T-helper 1 cell treated with Interleukin-12 subunit alpha and Interleukin-12 subunit beta and Interleukin-4 antibody, amounts not matched to agents 30 μg/mL and 1 μg/mL, for 36 hours (primary cell): Measurements from ENCODE around the gene TRPC4AP.
A peak's percentile ranks its signal among the peaks of the same experiment; 100 is the strongest.
"Not testable (repeated sequence)": the region's sequence is repeated elsewhere in the genome, so short reads cannot be mapped to it uniquely, and the experiment has no call there.

Experiments used
- H3K27ac Mint-ChIP-seq: one replicate; pipeline ENCODE4 v1.8.0; 2021; ENCODE audit warnings: mild to moderate bottlenecking, mixed read lengths
- H3K27me3 Mint-ChIP-seq: one replicate; pipeline ENCODE4 v1.8.0; 2021; ENCODE audit warnings: low read depth, mixed read lengths
- H3K36me3 Mint-ChIP-seq: one replicate; pipeline ENCODE4 v1.8.0; 2021; ENCODE audit warnings: low read depth, mixed read lengths
- H3K4me1 Mint-ChIP-seq: one replicate; pipeline ENCODE4 v1.8.0; 2021; ENCODE audit warnings: low read depth, mixed read lengths
- H3K4me3 Mint-ChIP-seq: one replicate; pipeline ENCODE4 v1.8.0; 2021; ENCODE audit warnings: mild to moderate bottlenecking, moderate library complexity, mixed read lengths
- H3K9me3 Mint-ChIP-seq: one replicate; pipeline ENCODE4 v1.8.0; 2021; ENCODE audit warnings: mixed read lengths

TRPC4AP gene

DNA sequence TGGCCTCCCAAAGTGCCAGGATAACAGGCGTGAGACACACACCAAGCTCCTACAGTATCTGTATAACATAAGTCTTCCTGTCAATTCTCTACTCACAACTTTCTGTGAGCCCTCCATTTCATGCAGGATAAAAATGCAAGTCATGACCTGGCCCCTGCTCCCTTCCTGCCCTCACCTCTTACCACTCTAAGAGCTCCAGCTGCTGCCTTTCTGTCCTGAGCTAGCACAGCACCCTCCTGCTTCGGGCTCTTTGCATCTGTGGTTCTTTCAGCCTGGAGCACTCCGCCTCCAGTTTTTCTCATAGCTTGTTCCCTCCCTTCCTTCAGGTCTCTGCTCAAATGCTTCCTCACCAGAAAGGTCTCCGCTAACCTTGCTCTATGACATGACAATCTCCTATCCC lies 23.7 kb upstream of the TRPC4AP start:
- H3K4me3 Mint-ChIP-seq, result no peak overlapping the region

DNA sequence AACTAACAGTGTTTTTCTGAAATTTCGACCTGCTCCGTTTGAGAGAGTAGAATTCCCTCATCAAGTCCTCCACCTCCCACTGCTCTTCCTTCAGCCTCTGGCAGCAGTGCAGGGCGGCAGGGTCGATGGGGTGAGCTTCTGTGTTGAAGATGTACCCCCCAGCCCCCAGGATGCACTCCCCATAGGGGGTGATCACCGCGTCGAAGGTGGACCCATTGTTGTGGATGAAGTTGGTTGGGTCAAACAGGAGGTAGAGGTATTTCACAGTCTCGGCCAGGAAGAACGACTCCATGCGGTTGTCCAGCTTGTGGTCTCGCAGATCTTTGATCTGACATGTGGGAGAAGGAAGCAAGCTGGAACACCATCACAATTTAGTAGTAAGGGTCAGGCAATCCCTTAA lies 23.0 kb upstream of the TRPC4AP start:
- Mint-ChIP-seq H3K27ac (no peak overlapping the region), H3K9me3 (no peaks in the 10 kb centered on the region), H3K27me3 (no peaks in the 10 kb centered on the region), H3K36me3 (peaks cover 35% of the 10 kb centered on the region), H3K4me3 (no peak overlapping the region), H3K4me1 (peaks cover 3% of the 10 kb centered on the region)

More for the DNA sequence above, 23.7 kb upstream of the TRPC4AP start:
- peaks cover 34% of the 10 kb centered on the region for H3K36me3 Mint-ChIP-seq
- H3K27ac Mint-ChIP-seq, result no peak overlapping the region
- H3K27me3 Mint-ChIP-seq, result no peaks in the 10 kb centered on the region
- H3K4me1 Mint-ChIP-seq, result peaks cover under 1% of the 10 kb centered on the region
- no peaks in the 10 kb centered on the region for H3K9me3 Mint-ChIP-seq

DNA sequence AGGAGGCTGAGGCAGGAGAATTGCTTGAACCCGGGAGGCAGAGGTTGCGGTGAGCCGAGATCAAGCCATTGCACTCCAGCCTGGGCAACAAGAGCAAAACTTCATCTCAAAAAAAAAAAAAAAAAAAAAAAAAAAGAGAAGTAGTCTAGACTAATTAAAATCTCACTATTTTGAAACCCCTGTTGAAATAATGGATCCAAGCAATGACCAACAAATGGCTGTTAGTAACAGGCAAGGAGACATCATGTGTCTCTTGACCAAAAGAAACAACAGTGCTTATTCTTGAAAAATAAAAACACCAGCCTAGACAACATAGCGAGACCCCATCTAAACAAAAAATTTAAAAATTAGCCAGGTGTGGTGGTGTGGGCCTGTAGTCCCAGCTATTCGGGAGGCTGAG lies 19.7 kb upstream of the TRPC4AP start:
- not testable (repeated sequence) for H3K9me3 Mint-ChIP-seq, H3K27ac Mint-ChIP-seq, H3K4me1 Mint-ChIP-seq, H3K27me3 Mint-ChIP-seq, H3K4me3 Mint-ChIP-seq
- peaks cover 32% of the 10 kb centered on the region for H3K36me3 Mint-ChIP-seq

DNA sequence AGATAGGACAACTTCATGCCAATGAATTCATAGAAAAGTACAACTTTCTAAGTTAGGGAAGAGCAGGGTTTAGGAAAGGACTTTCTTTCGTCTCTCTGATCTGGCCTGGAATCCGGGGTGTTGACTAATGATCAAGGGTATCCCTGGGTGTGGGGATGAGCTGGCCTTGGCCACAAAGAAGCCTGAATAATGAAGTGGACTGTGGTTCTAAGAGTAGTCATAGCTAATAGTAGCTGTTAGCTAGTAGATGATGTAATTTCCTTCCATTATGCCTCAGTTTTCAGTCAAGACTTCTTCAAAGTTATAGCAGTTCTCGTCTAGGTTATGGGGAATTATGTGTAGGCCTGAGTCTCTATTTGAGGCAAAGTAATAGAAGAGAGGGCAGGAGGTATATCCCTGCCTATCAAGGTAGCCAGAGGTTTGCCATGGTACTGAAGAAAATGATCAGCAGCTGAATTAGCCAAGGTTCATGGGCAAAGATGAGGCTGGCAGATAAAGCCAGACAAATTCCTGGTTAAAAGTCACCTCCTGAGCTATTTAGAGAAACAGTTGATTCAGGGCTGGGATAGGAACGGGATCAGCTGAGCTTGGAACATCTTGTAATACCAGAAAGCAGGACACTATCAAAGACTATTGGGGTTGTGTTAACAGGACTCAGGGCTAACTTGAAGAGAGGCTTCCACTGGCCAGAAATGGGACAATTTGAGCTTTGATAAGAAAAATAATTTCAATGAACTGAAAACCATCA lies 18.7 kb upstream of the TRPC4AP start:
- Mint-ChIP-seq H3K9me3 (no peaks in the 10 kb centered on the region), H3K27me3 (peaks cover 2% of the 10 kb centered on the region), H3K4me3 (no peak overlapping the region), H3K4me1 (peaks cover 7% of the 10 kb centered on the region), H3K36me3 (peaks cover 29% of the 10 kb centered on the region), H3K27ac (no peak overlapping the region)

DNA sequence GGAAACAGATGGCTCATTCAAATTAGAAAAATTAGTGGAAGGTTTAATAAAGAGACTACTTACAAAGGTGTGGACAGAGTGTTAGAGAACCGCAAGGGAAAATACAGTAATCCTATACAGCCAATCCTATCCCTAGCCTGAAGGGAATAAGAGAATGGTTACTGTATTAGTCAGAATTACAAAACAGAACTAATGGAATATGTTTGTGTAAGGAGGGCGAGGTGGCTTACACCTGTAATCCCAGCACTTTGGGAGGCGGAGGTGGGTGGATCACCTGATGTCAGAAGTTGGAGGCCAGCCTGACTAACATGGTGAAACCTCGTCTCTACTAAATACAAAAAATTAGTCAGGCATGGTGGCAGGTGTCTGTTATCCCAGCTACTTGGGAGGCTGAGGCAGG lies 16.3 kb upstream of the TRPC4AP start:
- peaks cover 7% of the 10 kb centered on the region for H3K4me1 Mint-ChIP-seq
- no peaks in the 10 kb centered on the region for H3K9me3 Mint-ChIP-seq
- peaks cover 13% of the 10 kb centered on the region for H3K36me3 Mint-ChIP-seq
- peaks cover 5% of the 10 kb centered on the region for H3K27me3 Mint-ChIP-seq
- H3K4me3 Mint-ChIP-seq, result no peak overlapping the region
- no peak overlapping the region for H3K27ac Mint-ChIP-seq

DNA sequence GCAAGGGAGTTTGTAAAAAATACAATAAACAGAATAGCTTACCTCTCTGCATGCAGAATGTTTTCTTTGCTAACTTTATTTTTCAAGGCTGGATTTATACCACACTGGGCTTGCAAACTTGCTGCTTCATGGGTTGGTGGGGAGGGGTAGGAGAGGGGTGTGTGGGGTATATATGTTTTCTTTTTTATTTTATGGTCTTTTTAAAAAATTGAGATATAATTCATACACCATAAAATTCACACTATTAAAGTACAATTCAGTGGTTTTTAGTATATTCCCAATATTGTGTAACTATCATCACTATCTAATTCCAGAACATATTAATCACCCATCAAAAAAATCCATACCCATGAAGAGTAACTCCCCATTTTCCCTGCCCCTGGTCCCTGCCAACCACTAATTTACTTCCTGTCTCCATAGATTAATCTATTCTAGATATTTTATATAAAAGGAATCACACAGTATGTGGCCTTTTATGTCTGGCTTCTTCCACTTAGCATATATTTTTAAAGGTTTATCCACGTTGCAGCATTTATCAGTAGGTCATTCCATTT lies 14.3 kb upstream of the TRPC4AP start:
- H3K4me1 Mint-ChIP-seq, result peaks cover 7% of the 10 kb centered on the region
- no peaks in the 10 kb centered on the region for H3K9me3 Mint-ChIP-seq
- H3K36me3 Mint-ChIP-seq, result peaks cover 11% of the 10 kb centered on the region
- H3K27ac Mint-ChIP-seq, result no peak overlapping the region
- H3K27me3 Mint-ChIP-seq, result peaks cover 5% of the 10 kb centered on the region
- no peak overlapping the region for H3K4me3 Mint-ChIP-seq

DNA sequence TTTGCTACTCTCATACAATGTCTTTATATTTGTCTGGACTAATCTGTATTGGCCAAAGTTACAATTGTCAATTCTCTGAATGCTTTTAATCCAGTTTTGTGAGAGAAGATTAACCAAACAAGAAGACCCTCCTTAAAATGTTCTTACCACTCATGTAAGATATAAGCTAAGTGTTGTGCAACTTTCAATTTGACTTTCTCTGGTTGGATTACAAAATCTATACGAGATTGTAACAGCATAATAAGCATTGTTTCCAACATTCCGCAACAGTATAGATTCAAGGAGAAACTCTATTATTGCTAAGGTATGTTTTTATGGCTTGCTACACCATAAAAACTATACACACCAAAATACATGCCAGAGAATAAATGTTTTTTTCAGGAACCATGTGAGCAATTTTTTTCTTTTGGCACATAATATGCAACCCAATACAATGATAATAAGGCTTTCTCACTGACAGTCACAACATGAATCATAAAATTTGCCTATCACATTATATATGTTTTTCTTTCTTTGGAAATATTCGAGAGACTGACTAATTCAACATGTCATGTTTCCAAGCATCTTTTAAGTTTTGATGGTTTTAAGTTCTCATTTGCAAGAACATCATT lies 12.2 kb upstream of the TRPC4AP start:
- Mint-ChIP-seq H3K4me1 (no peaks in the 10 kb centered on the region), H3K27me3 (peaks cover 9% of the 10 kb centered on the region), H3K27ac (no peak overlapping the region), H3K36me3 (no peaks in the 10 kb centered on the region), H3K4me3 (no peak overlapping the region), H3K9me3 (no peaks in the 10 kb centered on the region)

DNA sequence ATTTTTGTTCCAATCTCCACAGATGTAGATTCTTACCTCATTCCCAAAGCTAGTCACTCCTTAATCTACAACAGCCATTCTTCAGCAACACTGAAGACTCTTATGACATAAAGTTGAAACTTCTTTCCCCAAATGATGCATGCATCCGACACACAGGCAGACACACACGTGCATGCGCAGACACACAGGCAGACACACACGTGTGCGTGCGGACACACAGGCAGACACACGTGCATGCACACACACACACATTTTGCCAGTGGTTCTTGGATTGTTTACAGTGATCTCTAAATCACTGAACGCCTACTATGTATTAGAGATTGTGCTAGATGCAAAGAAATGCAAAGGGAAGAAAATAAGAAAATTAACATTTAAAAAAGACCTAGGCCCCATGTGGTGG lies 9.0 kb upstream of the TRPC4AP start:
- no peaks in the 10 kb centered on the region for H3K36me3 Mint-ChIP-seq
- no peaks in the 10 kb centered on the region for H3K4me1 Mint-ChIP-seq
- H3K4me3 Mint-ChIP-seq, result no peak overlapping the region
- peaks cover 9% of the 10 kb centered on the region for H3K27me3 Mint-ChIP-seq
- no peak overlapping the region for H3K27ac Mint-ChIP-seq
- H3K9me3 Mint-ChIP-seq, result no peaks in the 10 kb centered on the region

DNA sequence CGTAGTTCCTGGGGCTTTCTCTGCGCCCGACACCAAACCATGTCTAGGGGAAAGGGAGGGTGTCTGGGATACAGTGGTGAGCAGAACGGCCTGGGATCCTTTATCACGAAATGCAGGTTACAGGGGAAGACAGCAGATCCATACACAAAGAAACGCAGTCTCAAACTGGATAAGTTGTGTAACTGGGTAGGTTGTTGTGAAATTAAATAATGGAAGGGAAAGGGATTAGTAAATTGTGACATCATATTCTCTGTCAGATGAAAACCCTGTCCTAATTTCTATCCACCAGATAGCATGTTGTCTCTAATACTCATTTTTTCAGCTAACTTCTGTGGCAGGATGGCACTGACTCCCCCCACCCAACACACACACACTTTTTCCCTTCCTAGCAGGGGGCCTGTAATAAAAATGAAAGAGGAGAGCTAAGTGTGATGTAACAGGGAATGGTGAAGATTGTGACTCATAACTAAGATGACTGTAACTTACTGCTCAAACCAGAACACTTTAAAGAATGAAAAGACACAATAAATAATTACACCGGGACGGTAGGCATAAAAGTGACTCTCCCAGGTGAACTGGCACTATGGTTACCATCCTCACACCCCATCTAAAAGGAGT lies 769 bp upstream of the TRPC4AP start:
- peaks cover 12% of the 10 kb centered on the region for H3K36me3 Mint-ChIP-seq
- H3K4me1 Mint-ChIP-seq, result peaks cover 34% of the 10 kb centered on the region
- H3K9me3 Mint-ChIP-seq, result no peaks in the 10 kb centered on the region
- H3K4me3 Mint-ChIP-seq, result peak overlapping the region; percentile 87
- H3K27ac Mint-ChIP-seq, result peak overlapping the region; percentile 86
- H3K27me3 Mint-ChIP-seq, result no peaks in the 10 kb centered on the region

DNA sequence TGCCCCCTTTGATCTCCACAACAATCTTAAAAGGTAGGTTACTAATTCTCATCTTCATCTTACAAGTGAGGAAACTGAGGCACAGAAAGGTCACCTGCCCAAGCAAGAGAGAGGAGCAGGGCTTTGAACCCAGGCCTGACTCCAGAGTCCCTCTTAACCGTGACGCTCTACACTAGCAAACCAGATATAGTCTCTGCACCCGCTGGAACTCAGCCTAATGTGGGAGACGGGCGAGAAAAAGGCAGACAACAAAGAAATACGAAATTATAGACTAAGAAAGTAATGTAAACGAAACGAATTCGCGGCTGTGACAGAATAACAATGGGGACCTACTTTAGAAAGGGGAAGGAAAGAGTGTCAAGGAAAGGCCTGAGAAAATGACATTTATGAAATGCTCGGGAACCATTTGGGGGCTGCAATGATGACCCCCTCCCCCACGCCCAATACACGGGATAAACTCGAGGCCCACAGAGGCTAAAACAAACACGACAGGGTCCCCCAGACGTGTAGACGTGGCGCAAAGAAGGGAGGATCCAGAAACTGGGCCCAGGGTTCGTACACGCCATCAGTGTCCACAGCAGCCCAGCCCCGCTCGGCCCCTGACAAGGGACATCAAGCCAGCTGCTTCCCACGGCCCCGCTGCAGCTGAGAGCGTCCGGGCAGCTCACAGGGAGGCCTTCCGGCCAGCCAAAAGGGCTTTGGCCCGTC lies 637 bp downstream of the TRPC4AP start:
- H3K27ac Mint-ChIP-seq, result peak overlapping the region; percentile 90
- no peaks in the 10 kb centered on the region for H3K9me3 Mint-ChIP-seq
- H3K27me3 Mint-ChIP-seq, result no peaks in the 10 kb centered on the region
- peaks cover 42% of the 10 kb centered on the region for H3K4me1 Mint-ChIP-seq
- H3K4me3 Mint-ChIP-seq, result peak overlapping the region; percentile 87
- H3K36me3 Mint-ChIP-seq, result peaks cover 17% of the 10 kb centered on the region

DNA sequence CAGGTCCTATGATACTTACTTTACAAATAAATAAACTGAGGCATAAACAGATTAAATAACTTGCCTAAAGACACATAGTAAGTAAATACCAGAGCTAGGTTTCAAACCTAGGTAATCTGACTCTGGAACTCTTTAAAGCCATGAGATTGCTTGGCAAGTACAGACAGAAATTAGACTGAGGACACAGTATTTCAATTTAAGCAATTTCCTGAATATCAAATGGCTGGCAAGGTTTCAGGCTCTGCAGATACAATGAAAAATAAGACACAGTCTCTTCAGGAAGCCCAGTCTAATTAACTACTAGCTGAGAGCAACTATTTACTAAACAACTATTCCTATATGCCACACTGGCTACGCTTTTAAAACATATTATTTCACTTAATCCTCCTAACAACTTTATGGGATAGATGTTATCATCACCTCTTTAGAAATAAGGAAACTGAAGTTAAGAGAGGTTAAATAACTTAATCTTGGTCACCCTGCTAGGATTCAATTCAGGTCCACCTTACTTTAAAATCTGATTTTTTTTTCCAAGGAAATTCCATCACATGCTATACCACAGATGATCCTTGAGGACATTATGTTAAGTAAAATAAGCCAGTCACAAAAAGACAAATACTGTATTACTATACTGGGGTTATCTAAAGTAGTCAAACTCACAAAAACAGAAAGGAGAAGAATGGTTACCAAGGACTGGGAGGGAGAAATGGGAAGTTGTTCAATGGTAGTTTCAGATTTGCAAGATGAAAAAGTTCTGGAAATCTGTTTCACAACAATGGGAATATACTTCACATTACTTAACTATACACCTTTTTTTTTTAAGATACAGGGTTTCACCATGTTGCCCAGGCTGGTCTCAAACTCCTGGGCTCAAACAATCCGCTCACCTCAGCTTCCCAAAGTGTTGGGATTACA lies 4.1 kb downstream of the TRPC4AP start:
- Mint-ChIP-seq H3K9me3 (no peaks in the 10 kb centered on the region), H3K27ac (no peak overlapping the region), H3K4me1 (peaks cover 46% of the 10 kb centered on the region), H3K27me3 (no peaks in the 10 kb centered on the region), H3K36me3 (peaks cover 23% of the 10 kb centered on the region), H3K4me3 (no peak overlapping the region)

DNA sequence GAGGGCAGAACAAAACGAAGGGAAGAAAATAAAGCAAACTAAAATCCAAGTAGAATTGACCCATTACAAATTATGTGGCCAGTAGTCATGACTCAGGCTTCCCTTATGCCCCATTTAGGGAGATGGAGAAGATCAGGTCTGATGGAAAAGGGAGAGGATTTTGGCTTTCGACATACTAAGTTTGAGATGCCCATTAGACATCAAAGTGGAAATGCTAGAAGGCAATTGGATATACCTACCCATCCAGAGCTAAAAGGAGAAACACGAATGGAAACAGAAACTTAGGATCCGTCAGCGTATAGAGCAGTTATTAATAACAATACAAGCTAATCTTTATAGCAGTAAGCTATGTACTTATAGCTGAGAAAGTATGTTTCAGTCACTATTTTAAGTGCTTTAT lies 4.8 kb downstream of the TRPC4AP start:
- Mint-ChIP-seq H3K27ac (peak overlapping the region; percentile 28), H3K4me3 (no peak overlapping the region), H3K36me3 (peaks cover 24% of the 10 kb centered on the region), H3K9me3 (no peaks in the 10 kb centered on the region), H3K27me3 (no peaks in the 10 kb centered on the region), H3K4me1 (peaks cover 41% of the 10 kb centered on the region)

DNA sequence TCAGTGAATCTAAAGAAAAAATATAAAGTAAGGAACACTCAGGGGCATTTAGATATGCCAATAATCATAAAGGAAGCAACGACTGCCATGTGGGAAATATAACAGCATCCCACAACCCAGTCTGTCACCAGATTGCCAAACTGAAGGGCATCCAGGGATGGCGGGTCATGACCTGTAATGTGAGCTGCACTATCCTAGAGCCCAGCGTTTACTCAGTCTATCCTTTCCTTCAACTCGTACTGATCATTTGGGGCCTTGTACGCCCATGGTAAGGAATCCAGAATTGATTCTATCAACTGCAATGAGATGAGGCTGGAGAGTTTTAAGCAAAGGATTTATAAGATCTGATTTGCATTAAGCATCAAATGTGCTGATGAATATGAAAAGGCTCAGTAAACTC lies 5.3 kb downstream of the TRPC4AP start:
- no peaks in the 10 kb centered on the region for H3K9me3 Mint-ChIP-seq
- H3K4me3 Mint-ChIP-seq, result no peak overlapping the region
- H3K4me1 Mint-ChIP-seq, result peaks cover 42% of the 10 kb centered on the region
- H3K36me3 Mint-ChIP-seq, result peaks cover 25% of the 10 kb centered on the region
- no peaks in the 10 kb centered on the region for H3K27me3 Mint-ChIP-seq
- peak overlapping the region; percentile 28 for H3K27ac Mint-ChIP-seq
